Activated naive CD4-positive, alpha-beta T cell treated with anti-CD3 and anti-CD28 coated beads, Interleukin-2, amount 10 ng/mL, durations not matched to agents 5 hours and 36 hours (primary cell): Measurements from ENCODE around the gene LRPPRC. TPM values are rescaled to one million over a fixed set of nuclear protein-coding genes. Genes with fewer than 3 reads are reported as not detected.

Experiments used
- total RNA-seq, 2 experiments: library from RNA; stranded (reverse); gene quantifications; one replicate each; pipeline ENCODE4 v1.2.3, GENCODE V29; 2021

LRPPRC gene
- total RNA-seq = 10 to 100 TPM; 71.3 to 73.2 TPM

DNA sequence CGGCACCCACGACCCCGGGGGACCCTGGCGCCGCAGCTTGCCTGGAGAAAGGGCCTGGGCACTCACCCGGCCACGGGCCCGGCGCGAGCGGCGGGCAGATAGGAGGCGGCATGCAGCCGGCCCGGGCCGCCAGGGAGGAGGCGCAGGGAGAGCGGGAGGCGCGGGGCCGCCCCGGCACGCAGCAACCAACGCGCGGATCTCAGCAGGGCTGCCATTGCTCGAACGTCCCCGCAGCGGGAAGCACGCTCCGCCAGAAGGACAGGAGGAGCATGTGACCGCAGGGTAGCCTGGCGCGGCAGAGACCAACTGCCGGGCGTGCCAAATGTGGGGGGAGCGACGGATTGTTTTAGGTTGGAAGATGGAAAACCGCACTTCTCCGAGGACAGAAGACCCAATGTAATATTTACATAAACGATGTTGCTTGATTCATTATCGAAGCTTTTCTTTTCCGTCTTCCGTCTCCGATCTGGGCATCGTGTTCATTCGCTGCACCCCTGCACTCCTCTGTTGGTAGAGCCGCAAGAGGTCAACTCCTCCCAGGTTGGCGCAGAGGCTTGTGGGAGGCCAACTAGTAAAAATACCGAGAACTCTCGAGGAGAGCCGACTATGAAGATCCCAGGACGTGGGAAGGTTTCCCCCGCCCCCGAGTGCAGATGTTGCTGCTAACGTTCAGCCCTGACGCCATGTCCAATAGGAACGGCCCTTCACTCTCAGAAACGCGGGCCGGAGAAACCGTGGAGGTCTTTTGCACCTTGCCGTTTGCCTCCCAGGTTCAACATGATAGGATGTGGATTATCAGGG lies at the start of gene LRPPRC:
Gene LRPPRC, minus strand, starts transcription at position 257 of the 801 bp plus-strand sequence. Its CDS starts 42 bp downstream, at position 215.

DNA sequence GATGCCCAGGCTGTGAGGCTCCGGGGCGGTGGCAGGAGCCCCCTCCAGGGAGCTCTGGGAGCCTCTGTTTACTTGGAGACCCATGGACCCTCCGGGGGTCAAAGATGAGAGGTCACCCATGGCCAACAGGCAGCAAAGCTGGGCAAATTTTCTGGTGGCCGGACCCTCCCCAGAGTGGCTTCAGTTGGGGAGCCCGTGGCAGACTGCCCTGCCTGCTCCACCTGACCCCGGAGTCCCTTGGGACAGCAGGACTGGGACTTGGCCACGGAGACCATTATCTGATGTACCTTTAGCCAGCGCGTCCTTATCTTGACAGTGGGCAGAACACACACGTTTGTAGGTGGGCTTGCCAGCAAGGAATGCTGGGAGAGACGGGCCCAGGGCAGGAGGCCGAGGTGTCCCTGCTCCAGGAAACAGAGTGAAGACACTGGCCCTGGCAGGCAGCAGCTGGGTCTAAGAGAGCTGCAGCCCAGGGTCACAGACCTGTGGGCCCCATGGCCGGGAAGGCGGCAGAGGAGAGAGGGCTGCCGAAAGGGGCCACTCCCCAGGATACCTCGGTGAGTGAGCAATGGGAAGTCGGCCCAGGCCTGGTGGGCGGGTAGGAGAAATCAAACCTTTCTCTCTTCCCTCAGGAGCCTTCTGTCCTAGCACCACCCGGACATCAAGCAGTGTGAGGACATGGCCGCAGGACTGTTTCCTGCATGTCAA lies 157.1 kb downstream of the LRPPRC start, which contains the start of the genes ABCG5 and ABCG8:
Gene ABCG5, minus strand, starts transcription at position 280 of the 708 bp plus-strand sequence. Its CDS starts 160 bp downstream, at position 120.
Gene ABCG8, plus strand, starts transcription at position 412 of the 708 bp plus-strand sequence. Its CDS starts 83 bp downstream, at position 495.

Other genes with a start within 250 kb of the LRPPRC start
- 1 to 10 TPM; 2.6 to 3.1 TPM for gene DYNC2LI1, start 221.9 kb downstream of the LRPPRC start, total RNA-seq
- not detected for gene ABCG5, start 157.2 kb downstream of the LRPPRC start, total RNA-seq
- gene ABCG8, start 157.0 kb downstream of the LRPPRC start, total RNA-seq = not detected
- gene PPM1B, start 172.9 kb upstream of the LRPPRC start, total RNA-seq = 10 to 100 TPM; 44.3 to 47.3 TPM